ENCODE results near the gene METRNL. TPM values are rescaled to one million over a fixed set of nuclear protein-coding genes. Genes with fewer than 3 reads are reported as not detected.

METRNL gene
- total RNA-seq, 2 experiments from 2014 or later = 23.3 to 24.1 TPM

DNA sequence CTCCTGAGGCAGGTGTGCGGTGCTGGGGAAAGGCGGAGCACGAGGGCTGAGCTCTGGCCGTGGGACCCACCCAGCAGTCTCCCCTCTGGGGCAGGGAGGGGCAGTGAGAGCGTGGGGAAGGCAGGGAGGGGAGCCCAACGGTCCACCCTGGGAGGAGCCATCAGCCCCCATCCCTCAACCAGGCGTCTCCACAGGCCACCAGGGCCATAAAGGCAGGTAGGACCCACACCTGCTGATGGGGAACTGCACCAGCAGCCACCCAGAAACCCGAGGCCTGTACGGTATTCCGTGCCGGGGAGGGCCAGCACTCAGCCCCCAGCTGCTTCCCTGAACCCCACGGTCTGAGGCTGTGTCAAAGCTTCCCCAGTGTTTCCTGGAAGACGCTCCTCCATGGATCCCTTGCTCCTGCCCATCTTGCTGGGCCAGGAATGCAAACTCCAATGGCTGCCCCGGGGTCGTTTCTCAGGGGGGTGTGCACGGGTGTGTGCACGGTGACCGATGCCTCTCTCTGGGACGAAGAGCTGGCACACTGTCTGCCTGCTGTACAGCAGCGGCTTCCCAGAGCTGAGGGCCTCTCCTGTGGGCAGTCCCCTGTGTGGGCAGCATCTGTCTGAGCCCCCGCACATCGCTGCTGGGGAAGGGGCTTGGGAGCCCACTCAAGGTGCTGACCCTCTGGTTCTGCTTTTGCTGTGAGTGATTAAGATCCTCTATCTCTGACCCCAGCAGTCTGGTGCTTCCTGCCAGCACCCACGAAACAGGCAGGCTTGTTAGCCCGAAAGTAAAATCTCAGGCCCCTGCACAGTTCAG, 17.2 kb upstream of the METRNL start:
- intact Hi-C loops (cut with micrococcal nuclease) = no loop called here

DNA sequence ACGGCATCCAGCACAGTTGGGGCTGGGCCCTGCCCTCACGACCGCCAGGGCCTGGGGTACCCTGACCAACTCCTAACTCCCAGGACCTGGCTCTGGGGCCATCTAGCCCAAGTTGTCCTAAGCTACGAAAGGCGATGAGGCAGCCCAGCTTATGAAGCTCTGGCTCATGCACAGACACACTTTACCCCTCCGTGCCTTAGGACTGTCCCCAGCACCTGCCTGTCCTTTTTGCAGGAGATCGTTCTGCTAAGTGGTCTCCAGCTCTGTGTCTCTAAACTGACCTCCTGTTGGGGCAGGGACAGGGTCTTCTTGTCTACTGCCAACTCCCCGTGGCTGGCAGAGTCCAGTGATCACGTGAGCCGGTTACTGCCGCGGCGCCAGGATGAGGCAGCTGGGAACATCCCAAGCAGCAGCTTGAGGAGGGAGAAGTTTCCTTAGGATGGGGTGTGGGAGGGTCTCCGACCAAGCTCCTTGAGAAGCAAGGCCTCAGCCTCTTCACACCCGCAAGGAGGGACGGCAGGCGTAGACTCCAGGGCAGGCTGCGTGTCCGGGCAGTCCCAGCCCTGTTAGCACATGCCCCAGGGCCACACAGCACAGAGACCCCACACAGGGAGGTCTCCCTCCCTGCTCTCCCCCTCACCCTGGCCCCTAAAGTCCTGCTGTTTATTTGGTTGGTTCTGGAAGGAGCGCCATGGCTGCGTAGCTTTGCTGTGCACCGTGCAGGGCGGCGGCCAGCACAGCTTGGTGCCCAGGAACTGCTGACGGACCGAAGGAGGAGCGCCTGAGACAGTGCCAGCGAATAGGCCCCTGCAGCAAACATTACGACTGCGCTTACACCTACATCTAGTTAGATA, 16.4 kb upstream of the METRNL start:
- no peaks in the 10 kb centered on the region for H3K36me3 Mint-ChIP-seq (ENCODE audit: low read depth)
- no peaks in the 10 kb centered on the region for H3K9me3 Mint-ChIP-seq
- peaks cover 2% of the 10 kb centered on the region for H3K4me1 Mint-ChIP-seq (ENCODE audit: low read depth)
- no peak overlapping the region for H3K4me3 Mint-ChIP-seq
- H3K27ac Mint-ChIP-seq = no peak overlapping the region
- TF ChIP-seq CTCF (IDR thresholded peaks at IDR 0.05) = no peak
- CTCF ChIA-PET = interaction anchor here (0.9 kb wide), 1 partner anchor 9 kb away, joined by 3 read pairs; no protein-coding TSS in a partner anchor
- intact Hi-C loops (cut with micrococcal nuclease) = no loop called here
- no peaks in the 10 kb centered on the region for H3K27me3 Mint-ChIP-seq
- POLR2A ChIA-PET = no interaction called here
- no peak for DNase-seq
- no peak for ATAC-seq

More for the DNA sequence above, 17.2 kb upstream of the METRNL start:
- Mint-ChIP-seq H3K4me3 (no peak overlapping the region), H3K27ac (no peak overlapping the region), H3K4me1 (ENCODE audit: low read depth) (no peaks in the 10 kb centered on the region), H3K27me3 (no peaks in the 10 kb centered on the region), H3K36me3 (ENCODE audit: low read depth) (no peaks in the 10 kb centered on the region), H3K9me3 (no peaks in the 10 kb centered on the region)
- no peak for ATAC-seq
- POLR2A ChIA-PET = no interaction called here
- TF ChIP-seq CTCF (IDR thresholded peaks at IDR 0.05) = no peak
- no peak for DNase-seq
- CTCF ChIA-PET = interaction anchor here (0.9 kb wide), 1 partner anchor 8 kb away, joined by 3 read pairs; no protein-coding TSS in a partner anchor

DNA sequence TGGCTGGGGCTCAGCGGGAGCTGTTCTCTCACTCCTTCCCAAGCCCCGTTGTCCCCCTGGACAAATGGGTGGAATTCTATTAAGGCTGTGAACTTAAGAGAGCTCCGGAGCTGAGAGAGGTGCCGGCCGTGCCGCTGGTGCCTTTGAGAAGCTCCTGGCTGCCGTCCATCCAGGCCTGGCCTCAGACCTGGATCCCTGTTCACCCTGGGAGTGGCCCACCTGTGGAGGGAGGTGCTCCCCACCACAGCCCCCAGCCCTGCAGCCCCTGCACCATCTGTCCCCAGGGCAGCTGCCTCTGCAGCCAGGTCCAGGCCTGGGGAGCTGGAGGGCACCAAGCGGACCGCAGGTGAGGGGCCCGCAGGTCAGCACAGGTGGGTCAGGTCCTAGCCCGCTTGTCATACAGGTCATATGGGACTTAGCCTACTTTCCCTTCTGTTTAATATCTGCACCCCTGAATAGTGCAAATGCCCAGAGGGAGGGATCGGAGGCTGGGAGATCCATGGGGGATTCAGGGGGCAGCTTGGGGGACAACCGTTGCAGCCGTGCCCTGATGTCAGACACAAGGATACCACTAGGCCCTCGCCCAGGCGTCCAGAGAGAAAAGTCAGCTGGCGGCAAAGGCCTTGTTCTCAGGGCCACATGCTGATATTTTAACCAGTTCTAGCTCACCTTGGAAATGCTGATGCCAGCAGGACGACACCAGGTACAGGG, 15.2 kb upstream of the METRNL start:
- no peaks in the 10 kb centered on the region for H3K27me3 Mint-ChIP-seq
- ATAC-seq (no peak), DNase-seq (no peak)
- no peaks in the 10 kb centered on the region for H3K36me3 Mint-ChIP-seq (ENCODE audit: low read depth)
- H3K9me3 Mint-ChIP-seq = no peaks in the 10 kb centered on the region
- no peak for TF ChIP-seq CTCF (IDR thresholded peaks at IDR 0.05)
- no peak overlapping the region for H3K27ac Mint-ChIP-seq
- peaks cover 6% of the 10 kb centered on the region for H3K4me1 Mint-ChIP-seq (ENCODE audit: low read depth)
- intact Hi-C loops (cut with micrococcal nuclease) = no loop called here
- ChIA-PET CTCF (no interaction called here), POLR2A (no interaction called here)
- no peak overlapping the region for H3K4me3 Mint-ChIP-seq

DNA sequence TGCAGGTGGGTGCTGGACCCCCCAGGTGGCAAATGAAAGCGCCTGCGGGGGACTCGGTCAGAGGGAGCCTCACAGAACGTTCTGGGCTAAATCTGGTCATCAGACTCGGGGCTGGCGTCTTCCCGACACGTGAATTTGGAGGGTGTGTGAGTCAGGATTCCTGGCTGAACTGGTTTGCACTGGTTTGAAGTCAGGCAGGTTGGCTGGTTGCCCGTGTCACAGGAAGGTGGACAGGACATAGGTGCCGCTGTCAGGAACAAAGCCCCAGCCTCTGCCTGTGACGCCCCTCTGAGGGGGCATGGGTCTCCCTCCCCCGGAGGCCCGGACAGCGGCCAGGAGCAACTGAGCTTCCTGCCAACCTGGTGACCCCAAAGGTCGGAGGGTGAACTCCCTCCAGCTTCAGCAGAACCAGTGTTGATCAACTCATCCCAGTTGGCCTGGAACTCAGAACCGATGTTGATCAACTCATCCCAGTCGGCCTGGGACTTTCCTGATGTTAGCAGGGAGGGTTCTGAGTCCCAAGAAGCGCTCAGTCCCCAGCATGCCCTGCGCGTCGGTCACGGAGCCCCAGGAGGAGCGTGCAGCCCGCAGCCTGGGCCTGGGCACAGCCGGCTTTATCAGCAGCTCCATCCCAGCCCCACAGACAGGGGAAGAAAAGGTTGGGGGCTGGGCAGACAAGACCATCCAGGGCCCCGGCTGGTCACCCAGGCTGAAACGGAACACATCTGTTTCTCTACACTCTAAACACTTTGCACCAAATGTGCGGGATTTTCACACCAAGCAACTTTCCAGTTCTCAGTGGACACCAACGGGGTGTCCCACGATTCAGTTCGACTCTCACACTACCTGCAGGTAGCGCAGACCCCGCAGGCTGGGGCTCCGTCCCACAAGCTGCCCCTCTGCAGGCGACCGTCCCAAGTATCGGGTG, 14.4 kb upstream of the METRNL start:
- POLR2A ChIA-PET = no interaction called here
- H3K4me3 Mint-ChIP-seq = no peak overlapping the region
- no peak overlapping the region for H3K27ac Mint-ChIP-seq
- TF ChIP-seq CTCF (IDR thresholded peaks at IDR 0.05) = no peak
- ATAC-seq = no peak
- H3K4me1 Mint-ChIP-seq (ENCODE audit: low read depth) = peaks cover 10% of the 10 kb centered on the region
- intact Hi-C loops (cut with micrococcal nuclease) = no loop called here
- H3K27me3 Mint-ChIP-seq = peaks cover 2% of the 10 kb centered on the region
- no peaks in the 10 kb centered on the region for H3K36me3 Mint-ChIP-seq (ENCODE audit: low read depth)
- CTCF ChIA-PET = no interaction called here
- no peaks in the 10 kb centered on the region for H3K9me3 Mint-ChIP-seq
- DNase-seq = peak; percentile 1

Measured in activated CD8-positive, alpha-beta T cell treated with anti-CD3 and anti-CD28 coated beads for 36 hours (primary cell).